H9 (cell line): ENCODE results near the gene ANKHD1. TPM values are rescaled to one million over a fixed set of nuclear protein-coding genes. Genes with fewer than 3 reads are reported as not detected.

Experiments
- DNase-seq: peaks from one replicate; pipeline ENCODE4 v3.0.0-alpha.2; 2017
- H2AFZ ChIP-seq: one replicate; pipeline ENCODE4 v1.6.1; 2013; ENCODE audit warnings: mild to moderate bottlenecking, low read length, control low read depth, moderate library complexity
- H2AK5ac ChIP-seq: 2 replicates; pipeline ENCODE4 v1.6.1; 2013; ENCODE audit warnings: low read length, control low read depth, mixed read lengths; ENCODE audit not compliant: insufficient read length
- H2BK120ac ChIP-seq: one replicate; pipeline ENCODE4 v1.6.1; 2013; ENCODE audit warnings: low read depth, mild to moderate bottlenecking, low read length, control low read depth, inconsistent platforms; ENCODE audit not compliant: poor library complexity, severe bottlenecking
- H2BK12ac ChIP-seq: 2 replicates; pipeline ENCODE4 v1.6.1; 2013; ENCODE audit warnings: low read length, control low read depth, mixed read lengths, low read depth; ENCODE audit not compliant: insufficient read length
- H2BK15ac ChIP-seq: 2 replicates; pipeline ENCODE4 v1.6.1; 2013; ENCODE audit warnings: low read depth, low read length, control low read depth
- H2BK20ac ChIP-seq: one replicate; pipeline ENCODE4 v1.6.1; 2013; ENCODE audit warnings: low read depth, mild to moderate bottlenecking, low read length, control low read depth, inconsistent platforms; ENCODE audit not compliant: poor library complexity, severe bottlenecking
- H2BK5ac ChIP-seq: 2 replicates; pipeline ENCODE4 v1.6.1; 2013; ENCODE audit warnings: low read length, control low read depth, mixed read lengths; ENCODE audit not compliant: insufficient read length
- H3K14ac ChIP-seq: 2 replicates; pipeline ENCODE4 v1.6.1; 2013; ENCODE audit warnings: low read length, control low read depth; ENCODE audit not compliant: insufficient read depth
- H3K18ac ChIP-seq: 2 replicates; pipeline ENCODE4 v1.6.1; 2013; ENCODE audit warnings: low read depth, mild to moderate bottlenecking, mixed read lengths, low read length, control low read depth; ENCODE audit not compliant: insufficient read length
- H3K23ac ChIP-seq: 2 replicates; pipeline ENCODE4 v1.6.1; 2013; ENCODE audit warnings: low read length, control low read depth, mixed read lengths, low read depth; ENCODE audit not compliant: insufficient read length
- H3K23me2 ChIP-seq: 2 replicates; pipeline ENCODE4 v1.6.1; 2013; ENCODE audit warnings: low read depth, mild to moderate bottlenecking, mixed read lengths, low read length, control low read depth; ENCODE audit not compliant: insufficient read length, poor library complexity, severe bottlenecking
- H3K27ac ChIP-seq: 2 replicates; pipeline ENCODE4 v1.5.1; 2013; ENCODE audit warnings: low read length, control low read depth, mixed read lengths, low read depth; ENCODE audit not compliant: insufficient read length
- H3K27me3 ChIP-seq: 2 replicates; pipeline ENCODE4 v1.6.1; 2013; ENCODE audit warnings: low read length, control low read depth, inconsistent platforms; ENCODE audit not compliant: insufficient read depth
- H3K4ac ChIP-seq: 2 replicates; pipeline ENCODE4 v1.6.1; 2013; ENCODE audit warnings: low read depth, mild to moderate bottlenecking, control low read depth, inconsistent platforms, low read length, moderate library complexity
- H3K4me1 ChIP-seq: 2 replicates; pipeline ENCODE4 v1.6.1; 2013; ENCODE audit warnings: low read length, control low read depth, inconsistent platforms; ENCODE audit not compliant: insufficient read depth
- H3K4me2 ChIP-seq: 2 replicates; pipeline ENCODE4 v1.6.1; 2013; ENCODE audit warnings: low read length, control low read depth, mixed read lengths; ENCODE audit not compliant: insufficient read length, insufficient read depth
- H3K56ac ChIP-seq: 2 replicates; pipeline ENCODE4 v1.6.1; 2013; ENCODE audit warnings: low read depth, mild to moderate bottlenecking, mixed read lengths, low read length, control low read depth; ENCODE audit not compliant: insufficient read length
- H3K79me1 ChIP-seq: 2 replicates; pipeline ENCODE4 v1.6.1; 2013; ENCODE audit warnings: low read depth, mild to moderate bottlenecking, moderate library complexity, low read length, control low read depth, inconsistent platforms; ENCODE audit not compliant: insufficient read depth, poor library complexity, severe bottlenecking
- H3K79me2 ChIP-seq: 2 replicates; pipeline ENCODE4 v1.6.1; 2013; ENCODE audit warnings: low read length, control low read depth, inconsistent platforms; ENCODE audit not compliant: insufficient read depth
- H3K9ac ChIP-seq: 2 replicates; pipeline ENCODE4 v1.6.1; 2013; ENCODE audit warnings: low read length, control low read depth, mixed read lengths; ENCODE audit not compliant: insufficient read length; ENCODE audit errors: extremely low read depth
- H3K9me3 ChIP-seq: one replicate; pipeline ENCODE4 v1.6.1; 2013; ENCODE audit warnings: low read depth, low read length, inconsistent platforms; ENCODE audit not compliant: control insufficient read depth
- H3T11ph ChIP-seq: one replicate; pipeline ENCODE4 v1.6.1; 2013; ENCODE audit warnings: mild to moderate bottlenecking, low read length, control low read depth, inconsistent platforms
- H4K20me1 ChIP-seq: one replicate; pipeline ENCODE4 v1.6.1; 2013; ENCODE audit not compliant: control insufficient read depth, insufficient read length, insufficient read depth
- H4K5ac ChIP-seq: 2 replicates; pipeline ENCODE4 v1.6.1; 2013; ENCODE audit warnings: low read depth, mild to moderate bottlenecking, mixed read lengths, low read length, control low read depth; ENCODE audit not compliant: insufficient read length
- H4K8ac ChIP-seq: replicated peaks from 2 replicates; pipeline ENCODE4 v1.6.1; 2013; ENCODE audit warnings: low read length, control low read depth, mixed read lengths, low read depth; ENCODE audit not compliant: insufficient read length
- H4K91ac ChIP-seq: 2 replicates; pipeline ENCODE4 v1.6.1; 2013; ENCODE audit warnings: low read depth, mild to moderate bottlenecking, moderate library complexity, mixed read lengths, low read length, control low read depth; ENCODE audit not compliant: insufficient read length
- H3K27ac Mint-ChIP-seq, 3 experiments: 2 replicates in 2 of 3; 3 replicates in 1 of 3; pipeline ENCODE4 v1.8.0; 2020 to 2021; ENCODE audit warnings: mixed read lengths in 3 of 3, mild to moderate bottlenecking in 1 of 3, moderate library complexity in 1 of 3
- H3K27me3 Mint-ChIP-seq: 2 replicates; pipeline ENCODE4 v1.8.0; 2021; ENCODE audit warnings: low read depth, mild to moderate bottlenecking, moderate library complexity, mixed read lengths
- H3K36me3 Mint-ChIP-seq, 3 experiments: 2 replicates in 2 of 3; 3 replicates in 1 of 3; pipeline ENCODE4 v1.8.0; 2020 to 2021; ENCODE audit warnings: low read depth in 3 of 3, mixed read lengths in 3 of 3; ENCODE audit not compliant: insufficient read depth in 1 of 3
- H3K4me1 Mint-ChIP-seq, 2 experiments: 2 replicates each; pipeline ENCODE4 v1.8.0; 2020; ENCODE audit warnings: mixed read lengths in 2 of 2
- H3K4me3 Mint-ChIP-seq, 2 experiments: 2 replicates in 1 of 2; 3 replicates in 1 of 2; pipeline ENCODE4 v1.8.0; 2020 to 2021; ENCODE audit warnings: mild to moderate bottlenecking in 2 of 2, mixed read lengths in 2 of 2, moderate library complexity in 1 of 2
- H3K9me3 Mint-ChIP-seq, 2 experiments: 2 replicates in 1 of 2; 3 replicates in 1 of 2; pipeline ENCODE4 v1.8.0; 2020; ENCODE audit warnings: mild to moderate bottlenecking in 2 of 2, mixed read lengths in 2 of 2, moderate library complexity in 1 of 2
- CTCF ChIP-seq: fragments of 200-600 bp; sonication (generic); conservative IDR thresholded peaks from 3 replicates; pipeline ENCODE4 v1.8.0; 2021; ENCODE audit warnings: antibody characterized with exemption, mild to moderate bottlenecking
- WGBS: extraction: QIAGEN DNeasy Blood & Tissue Kit; methylation state at CpG from one replicate; pipeline ENCODE4 v1.1.7; 2013; ENCODE audit warnings: missing lambda C conversion rate, low lambda C conversion rate, mixed read lengths; ENCODE audit not compliant: insufficient read length; ENCODE audit errors: extremely low coverage; 5-methylcytosine and 5-hydroxymethylcytosine counted together
- total RNA-seq: library from RNA; stranded (reverse); gene quantifications from 2 replicates; pipeline ENCODE4 v1.2.1, GENCODE V29; 2021

Gene ANKHD1
- total RNA-seq, 1 experiment from 2014 or later: 105 TPM

- no peak overlapping the region for H4K5ac ChIP-seq
- no peak overlapping the region for H3K18ac ChIP-seq
- H3K4me2 ChIP-seq: no peak overlapping the region
- H3K23me2 ChIP-seq: no peaks in the 10 kb centered on the region
- no peak overlapping the region for H4K91ac ChIP-seq
- DNase-seq: no peak
- no peaks in the 10 kb centered on the region for H3K79me2 ChIP-seq
- no peak overlapping the region for H3K14ac ChIP-seq
- H3K9ac ChIP-seq: no peak overlapping the region
- H3K56ac ChIP-seq: no peak overlapping the region
- H4K20me1 ChIP-seq: no peaks in the 10 kb centered on the region
- no peak overlapping the region for H2BK5ac ChIP-seq
- H3K4me3 Mint-ChIP-seq: no peak overlapping the region
- WGBS: no CpG with 5 or more reads among the region's 6 CpGs
- no peak for TF ChIP-seq CTCF
- H3K4ac ChIP-seq: no peak overlapping the region
- H2AFZ ChIP-seq: no peak overlapping the region
- H2BK15ac ChIP-seq: no peak overlapping the region
- no peak overlapping the region for H2BK120ac ChIP-seq
- no peaks in the 10 kb centered on the region for H3K4me1 Mint-ChIP-seq
- H4K8ac ChIP-seq: no peak overlapping the region
- H2AK5ac ChIP-seq: no peak overlapping the region
- H3K27ac Mint-ChIP-seq: no peak overlapping the region
- H3K23ac ChIP-seq: no peak overlapping the region
- peaks cover 12 to 54% (median 39%) of the 10 kb centered on the region in 3 experiments; a peak in 5 of 7 replicates for H3K36me3 Mint-ChIP-seq
- H3K27me3 ChIP-seq: no peaks in the 10 kb centered on the region
- H3K27me3 Mint-ChIP-seq: no peaks in the 10 kb centered on the region
- H3K9me3 ChIP-seq: no peaks in the 10 kb centered on the region
- H3T11ph ChIP-seq: no peak overlapping the region
- no peak overlapping the region for H2BK12ac ChIP-seq
- H3K79me1 ChIP-seq: no peaks in the 10 kb centered on the region
- no peak overlapping the region for H2BK20ac ChIP-seq
- H3K9me3 Mint-ChIP-seq: no peaks in the 10 kb centered on the region
- no peak overlapping the region for H3K27ac ChIP-seq
- no peaks in the 10 kb centered on the region for H3K4me1 ChIP-seq
Measured at GRCh38 chr5:140488914-140489313, 87.3 kb downstream of the ANKHD1 start.
